Lung microvascular endothelial cell (primary cell): ENCODE results near the gene RAB10. TPM values are rescaled to one million over a fixed set of nuclear protein-coding genes. Genes with fewer than 3 reads are reported as not detected.
"Not testable (repeated sequence)": the region's sequence is repeated elsewhere in the genome, so short reads cannot be mapped to it uniquely, and the experiment has no call there.

Source experiments
- DNase-seq, 2 donors: peaks; one replicate each; pipeline versions ENCODE4 v3.0.0 to v3.0.0-alpha.2; 2010; ENCODE audit warnings: low read depth in 2 of 2
- total RNA-seq: library from RNA; depleted of rRNA; stranded (reverse); fragments of >200 nt; gene quantifications from 2 replicates; pipeline ENCODE4 v1.2.1, GENCODE V29; 2014

RAB10 gene
- total RNA-seq, 1 donor from 2014 or later = 47.0 TPM

DNA sequence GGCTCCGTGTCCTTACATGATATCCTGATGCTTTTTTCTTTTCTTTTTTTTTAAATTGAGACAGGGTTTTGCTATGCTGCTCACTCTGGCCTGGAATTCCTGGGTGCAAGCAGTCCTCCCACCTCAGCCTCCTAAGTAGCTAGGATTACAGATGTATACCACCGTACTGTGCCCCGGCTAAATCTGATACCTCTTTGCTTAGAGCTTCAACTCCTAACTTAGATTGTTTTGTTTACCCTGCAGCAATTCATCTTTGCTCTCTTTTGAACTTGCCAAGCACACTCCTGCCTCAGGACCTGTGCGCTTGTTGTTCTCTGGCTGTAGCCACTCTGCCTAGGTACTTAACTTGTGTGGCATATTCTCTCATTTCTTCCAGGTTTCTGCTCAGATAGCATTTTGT, 24.5 kb downstream of the RAB10 start:
- no peak for DNase-seq

DNA sequence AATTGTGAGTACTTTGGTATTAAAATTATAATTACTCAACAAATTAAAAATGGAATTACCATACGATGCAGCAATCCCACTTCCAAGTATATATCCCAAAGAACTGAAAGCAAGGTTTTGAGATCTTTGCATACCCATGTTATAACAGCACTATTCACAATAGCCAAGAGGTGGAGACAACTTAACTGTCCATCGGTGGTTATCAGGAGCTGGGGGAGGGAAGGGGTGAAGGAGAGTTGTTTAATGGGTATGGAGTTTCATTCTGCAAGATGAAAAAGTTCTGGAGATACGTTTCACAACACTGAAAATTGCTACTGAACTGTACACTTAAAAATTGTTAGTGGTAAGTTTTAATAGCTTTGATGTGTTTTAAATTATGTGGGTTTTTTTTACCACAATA, 25.7 kb downstream of the RAB10 start:
- DNase-seq = no peak

DNA sequence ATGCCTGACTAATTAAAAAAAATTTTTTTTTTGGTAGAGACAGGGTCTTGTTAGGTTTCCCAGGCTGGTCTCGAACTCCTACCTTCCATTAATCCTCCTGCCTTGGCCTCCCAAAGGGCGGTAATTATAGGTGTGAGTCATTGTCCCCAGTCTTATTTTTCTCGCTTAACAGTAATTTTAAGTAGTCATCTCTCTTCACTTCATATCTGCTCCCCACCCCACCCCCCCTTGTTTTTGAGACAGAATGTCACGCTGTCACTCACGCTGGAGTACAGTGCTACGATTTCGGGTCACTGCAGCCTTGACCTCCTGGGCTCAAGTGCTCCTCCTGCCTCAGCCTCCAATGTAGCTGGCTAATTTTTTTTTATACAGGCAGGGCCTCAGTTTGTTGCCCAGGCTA, 27.7 kb downstream of the RAB10 start:
- DNase-seq = no peak

DNA sequence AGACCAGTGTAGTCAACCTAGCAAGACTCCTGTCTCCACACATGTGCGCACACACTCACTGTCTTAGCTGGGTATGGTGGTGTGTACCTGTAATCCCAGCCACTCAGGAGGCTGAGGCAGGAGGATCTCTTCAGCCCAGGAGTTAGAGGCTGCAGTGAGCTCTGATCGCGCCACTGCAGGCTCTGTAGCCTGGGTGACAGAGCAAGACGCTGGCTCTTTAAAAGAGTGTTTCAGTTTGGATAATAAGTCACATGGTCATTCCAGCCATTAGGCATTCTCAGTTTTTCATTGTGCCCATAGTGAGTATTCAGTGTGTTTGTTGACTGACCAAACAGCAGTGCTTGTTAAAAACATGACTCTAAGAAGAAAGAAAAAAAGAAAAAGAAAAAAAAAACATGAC, 31.0 kb downstream of the RAB10 start:
- DNase-seq = no peak

DNA sequence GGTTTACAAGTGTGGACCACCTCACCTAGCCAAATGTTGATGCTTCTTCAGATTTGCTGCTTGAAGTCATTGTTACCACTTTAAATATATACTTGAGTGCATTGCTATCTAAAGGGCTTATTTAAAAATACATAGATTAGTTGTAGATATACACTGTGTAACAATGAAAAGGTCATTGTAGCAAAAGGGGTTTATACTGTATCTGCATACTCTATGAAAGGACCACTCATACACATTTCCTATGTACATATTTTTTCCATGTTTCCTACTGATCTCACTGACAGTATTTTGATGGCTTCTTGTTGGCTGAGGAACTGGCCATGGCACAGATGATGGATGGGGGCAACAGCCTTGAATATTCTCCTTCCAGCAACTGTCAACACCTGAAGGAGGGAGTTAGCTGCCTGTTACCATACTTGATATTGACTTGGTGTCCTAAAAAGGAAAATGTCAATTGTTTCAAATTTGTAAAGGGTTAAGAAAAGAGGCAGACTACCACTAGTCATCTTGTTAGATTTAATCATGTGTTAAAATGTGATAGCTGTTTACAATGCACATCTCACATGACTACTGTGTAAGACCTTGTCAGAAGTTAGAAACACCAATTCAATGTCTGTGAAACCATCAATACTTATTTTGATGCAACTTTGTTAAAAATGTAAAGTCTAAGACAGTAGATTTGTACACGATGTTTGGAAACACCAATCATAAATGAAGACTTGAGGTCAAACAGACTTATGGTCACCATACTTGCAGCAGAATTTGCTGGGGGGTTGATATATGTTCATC, 33.5 kb downstream of the RAB10 start:
- no peak for DNase-seq

DNA sequence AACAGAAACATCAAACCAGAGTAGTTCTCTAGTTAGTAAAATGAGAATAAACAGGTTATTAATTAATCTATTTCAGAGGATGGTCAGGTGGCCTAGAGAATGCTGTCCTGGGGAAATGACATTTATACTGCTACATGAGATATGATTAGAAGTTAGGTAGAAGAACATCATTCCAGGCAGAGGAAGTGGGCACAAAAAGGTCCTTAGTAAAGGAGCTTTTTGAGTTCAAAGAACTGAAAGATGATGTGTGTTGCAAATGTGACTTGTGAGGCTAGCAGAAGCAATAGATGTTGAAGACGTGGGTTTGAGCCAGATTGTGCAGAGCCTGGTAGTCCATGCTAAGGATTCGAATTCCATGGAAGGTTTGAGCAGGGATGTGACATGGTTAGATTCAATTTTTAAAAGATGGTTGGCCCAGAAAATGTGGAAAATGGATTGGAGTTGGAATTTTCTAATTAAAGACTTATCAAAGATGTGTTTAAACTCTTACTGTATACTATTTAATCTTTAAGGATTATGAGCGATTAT, 34.2 kb downstream of the RAB10 start:
- DNase-seq = no peak

DNA sequence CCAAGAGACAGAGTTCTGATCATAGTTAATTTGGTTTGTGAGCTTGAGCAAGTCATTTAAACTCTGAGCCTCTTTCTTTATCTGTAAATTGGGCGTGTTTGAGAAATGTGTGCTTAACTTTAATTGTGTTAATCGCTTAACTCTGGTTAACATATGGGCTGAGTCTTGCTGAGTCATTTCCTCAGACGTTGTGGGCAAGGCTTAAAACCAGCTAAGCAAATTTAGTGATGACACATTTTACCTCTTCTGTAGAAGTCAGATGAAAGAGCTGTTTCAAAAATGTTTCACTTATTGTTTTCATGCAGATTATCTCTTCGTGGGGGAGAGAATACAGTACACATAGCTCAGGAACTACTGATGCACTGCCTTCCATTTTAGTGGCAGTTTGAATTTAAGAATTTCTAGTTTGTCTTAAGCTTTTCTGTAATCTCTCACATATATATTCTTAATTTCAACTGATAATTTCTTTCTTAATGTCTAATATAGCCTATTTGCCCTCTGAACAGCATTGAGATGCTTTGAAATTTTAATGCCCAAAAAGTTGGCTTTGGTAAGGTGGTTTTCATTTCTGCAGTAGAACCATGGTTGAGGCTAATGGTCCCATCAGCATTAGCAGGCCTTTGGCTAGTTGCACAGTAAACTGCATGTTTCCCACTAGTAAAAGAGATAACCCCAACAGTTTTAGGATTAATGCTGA, 34.9 kb downstream of the RAB10 start:
- DNase-seq = peak; percentile 58 to 88

DNA sequence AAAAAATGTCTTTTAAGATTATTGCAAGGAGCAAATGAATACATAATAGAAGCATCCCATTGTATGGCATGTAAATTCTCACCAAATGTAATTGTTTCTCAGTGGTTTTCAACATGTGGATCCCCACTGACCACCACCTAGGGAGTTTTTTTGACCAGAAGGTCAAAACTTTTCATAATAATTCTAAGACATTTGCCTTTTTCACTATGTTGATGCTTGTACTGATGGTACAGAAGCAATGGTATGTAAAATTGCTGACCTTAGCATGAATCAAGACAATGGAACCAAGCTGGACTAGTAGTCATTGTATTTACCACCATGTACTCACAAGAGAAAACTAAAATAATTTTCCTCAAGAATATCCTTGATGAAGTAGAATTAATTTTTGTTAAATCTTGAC, 36.8 kb downstream of the RAB10 start:
- no peak for DNase-seq

DNA sequence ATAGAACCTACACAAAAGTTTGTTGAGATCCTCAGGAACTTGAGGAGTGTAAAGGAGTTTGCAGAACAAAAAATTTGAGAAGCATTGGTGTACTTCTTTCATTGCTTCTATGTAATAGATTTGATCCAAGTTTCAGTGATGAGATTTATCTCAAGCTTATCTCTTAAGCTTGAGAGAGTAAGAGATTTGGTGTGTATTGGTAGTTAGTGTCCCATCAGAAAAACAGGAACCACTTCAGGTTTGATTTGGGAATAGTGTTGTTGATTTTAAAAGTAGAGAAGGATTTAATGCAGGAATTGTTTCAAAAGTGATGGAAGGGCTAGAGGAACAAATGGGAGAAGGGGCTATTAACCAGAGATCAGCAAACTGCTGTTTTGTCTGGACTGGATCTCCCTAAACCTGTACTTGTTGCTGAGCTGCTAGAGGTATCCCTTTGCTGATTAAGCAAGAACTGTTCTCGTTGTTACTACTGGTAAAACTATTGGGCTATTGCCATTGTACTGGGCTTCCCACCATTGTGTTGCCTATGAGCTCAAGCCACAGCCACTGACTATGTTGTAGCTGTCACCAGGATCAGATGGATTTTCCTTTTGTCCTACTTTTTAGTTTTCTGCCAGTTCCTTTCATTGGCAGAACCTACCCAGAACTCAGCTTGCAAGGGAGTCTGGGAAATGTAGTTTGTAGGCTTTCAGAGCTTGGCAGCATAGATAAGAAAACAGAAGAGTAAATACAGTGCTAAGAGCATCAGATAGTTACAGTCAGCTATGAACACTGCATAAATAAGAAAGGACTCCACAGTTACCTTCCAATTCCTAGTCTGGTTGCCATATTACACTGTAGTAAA, 39.3 kb downstream of the RAB10 start:
- peak; percentile 53 to 85 for DNase-seq

DNA sequence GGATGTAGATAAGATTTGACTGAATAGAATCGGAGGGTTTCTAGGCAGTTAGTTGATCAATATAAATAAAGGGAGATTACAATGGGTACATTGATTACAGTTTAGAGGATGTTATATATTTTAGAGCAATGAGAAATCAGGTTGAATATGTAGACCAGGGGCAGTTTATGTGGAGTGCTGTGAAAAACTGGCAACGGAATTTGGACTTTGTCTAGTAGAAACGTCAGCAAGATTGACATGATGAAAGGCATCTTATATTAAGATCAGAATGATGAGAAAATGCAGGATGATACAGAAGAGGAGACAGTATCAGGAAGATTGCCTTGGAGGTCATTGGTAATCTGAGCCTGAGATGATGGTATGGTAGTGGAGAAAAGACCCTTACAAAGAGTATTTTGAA, 39.9 kb downstream of the RAB10 start:
- DNase-seq = no peak

DNA sequence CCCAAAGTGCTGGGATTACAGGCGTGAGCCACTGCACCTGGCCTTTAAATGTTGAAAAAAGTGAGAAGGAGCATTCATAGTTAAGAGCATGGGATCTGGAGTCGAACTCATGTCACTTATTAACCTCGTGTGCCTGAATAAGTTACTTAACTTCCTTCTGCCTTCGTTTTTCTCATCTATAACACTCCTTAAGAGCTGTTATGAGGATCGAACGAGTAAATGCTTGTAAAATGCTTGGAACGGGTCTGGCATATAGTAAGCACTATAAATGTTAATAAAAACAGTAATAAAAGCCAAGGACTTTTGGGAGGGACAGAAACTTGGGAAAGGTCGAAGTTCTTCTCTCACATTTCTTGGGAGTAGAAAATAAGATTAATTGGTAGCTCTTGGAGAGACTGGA, 40.8 kb downstream of the RAB10 start:
- DNase-seq = no peak

DNA sequence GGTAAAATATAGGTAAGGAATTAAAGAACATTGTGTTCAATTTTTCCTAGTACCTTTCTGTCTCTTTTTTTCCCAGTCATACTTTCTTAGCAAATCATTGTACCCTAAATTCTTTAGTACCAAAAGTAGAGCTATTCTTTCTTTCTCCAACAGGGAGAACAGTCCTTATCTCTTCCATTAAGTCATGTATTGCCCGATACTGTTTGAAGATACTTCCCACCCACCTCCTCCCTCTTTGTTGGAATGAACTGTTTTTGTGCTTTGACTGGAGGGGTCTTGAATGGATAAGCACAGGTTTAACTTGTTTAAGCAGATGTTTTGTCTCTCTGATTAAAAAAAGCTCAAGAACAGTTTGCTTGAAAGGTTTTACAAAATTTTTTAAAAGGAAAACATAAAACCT, 41.3 kb downstream of the RAB10 start:
- no peak for DNase-seq

DNA sequence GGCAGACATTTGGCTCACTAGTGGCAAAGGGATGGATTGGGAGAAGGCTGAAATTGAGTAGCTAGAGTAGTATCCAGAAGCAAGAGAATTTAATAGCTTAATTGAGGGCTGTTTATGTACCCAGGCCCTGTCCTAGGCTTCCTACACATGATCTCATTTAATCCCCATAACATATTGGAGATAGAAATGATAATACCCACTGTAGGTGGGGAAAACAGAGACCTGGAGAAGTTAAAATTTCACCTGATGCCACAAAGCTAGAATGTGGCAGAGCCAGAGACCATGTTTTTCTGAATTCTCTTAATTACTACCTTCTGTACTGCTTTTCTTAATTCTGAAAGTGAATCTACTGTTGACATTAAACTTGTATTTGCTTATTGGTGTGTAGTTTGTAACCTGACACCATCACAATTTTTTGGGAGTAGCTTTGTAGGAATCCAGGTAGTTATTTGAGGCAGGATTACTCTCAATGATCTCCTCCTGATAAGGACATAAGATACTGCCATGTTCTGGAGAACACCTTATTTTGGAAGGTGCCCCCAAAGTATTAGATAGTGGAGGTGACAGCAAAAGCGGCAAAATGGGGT, 42.2 kb downstream of the RAB10 start:
- DNase-seq = no peak

DNA sequence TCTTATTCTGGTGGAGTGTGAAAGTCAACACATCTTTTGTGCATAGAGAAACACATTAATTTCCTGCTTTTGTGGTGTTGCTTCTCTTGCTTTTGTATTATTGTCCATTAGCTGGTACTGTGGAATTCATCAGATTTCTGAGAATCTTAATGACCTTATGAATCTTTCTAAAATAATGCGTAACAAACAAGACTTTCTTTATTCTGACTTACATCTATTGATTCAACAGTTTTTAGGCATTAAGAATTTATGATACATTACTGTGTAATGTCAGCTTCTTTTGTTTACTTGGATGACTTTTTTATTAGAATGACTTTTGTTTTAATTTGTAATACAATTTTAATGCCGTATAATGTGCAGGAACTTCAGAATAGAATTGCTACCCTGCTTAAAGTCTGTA, 43.4 kb downstream of the RAB10 start:
- no peak for DNase-seq

DNA sequence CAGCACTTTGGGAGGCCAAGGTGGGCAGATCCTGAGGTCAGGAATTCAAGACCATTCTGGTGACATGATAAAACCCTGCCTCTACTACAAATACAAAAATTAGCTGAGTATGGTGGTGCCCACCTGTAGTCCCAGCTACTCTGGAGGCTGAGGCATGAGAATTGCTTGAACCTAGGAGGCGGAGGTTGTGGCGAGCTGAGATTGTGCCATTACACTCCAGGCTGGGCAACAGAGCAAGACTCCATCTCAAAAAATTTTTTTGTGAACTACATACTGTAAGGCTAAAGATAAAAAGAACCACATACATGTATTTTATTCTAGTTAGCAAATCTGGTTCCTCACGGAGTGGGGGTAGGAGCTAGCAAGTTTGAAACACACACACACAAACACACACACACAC, 45.1 kb downstream of the RAB10 start:
- no peak for DNase-seq

DNA sequence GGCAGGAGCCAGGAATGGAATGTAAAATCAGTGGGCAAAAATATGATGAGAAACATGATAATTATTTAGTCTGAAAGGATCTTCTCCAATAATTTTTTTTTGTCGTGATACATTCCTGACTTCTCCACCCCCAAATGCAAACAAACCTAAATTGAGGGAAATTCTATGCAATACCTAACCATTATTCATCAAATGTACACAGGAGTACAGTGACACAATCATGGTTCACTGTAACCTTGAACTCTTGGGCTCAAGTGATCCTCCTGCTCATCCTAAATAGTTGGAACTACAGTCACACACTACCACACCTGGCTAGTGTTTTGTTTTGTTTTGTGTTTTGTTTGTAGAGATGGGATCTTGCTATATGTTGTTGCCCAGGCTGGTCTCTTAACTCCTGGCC, 46.5 kb downstream of the RAB10 start:
- DNase-seq = no peak

DNA sequence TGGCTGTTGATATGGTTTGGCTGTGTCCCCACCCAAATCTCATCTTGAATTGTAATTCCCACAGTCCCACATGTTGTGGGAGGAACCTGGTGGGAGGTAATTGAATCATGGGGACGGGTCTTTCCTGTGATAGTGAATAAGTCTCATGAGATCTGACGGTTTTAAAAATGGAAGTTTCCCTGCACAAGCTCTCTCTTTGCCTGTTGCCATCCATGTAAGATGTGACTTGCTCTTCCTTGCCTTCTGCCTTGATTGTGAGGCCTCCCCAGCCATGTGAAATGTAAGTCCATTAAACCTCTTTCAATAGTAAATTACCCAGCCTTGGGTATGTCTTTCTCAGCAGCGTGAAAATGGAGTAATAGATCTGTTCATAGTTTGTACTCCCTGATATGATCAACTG, 47.0 kb downstream of the RAB10 start:
- DNase-seq = not testable (repeated sequence)

DNA sequence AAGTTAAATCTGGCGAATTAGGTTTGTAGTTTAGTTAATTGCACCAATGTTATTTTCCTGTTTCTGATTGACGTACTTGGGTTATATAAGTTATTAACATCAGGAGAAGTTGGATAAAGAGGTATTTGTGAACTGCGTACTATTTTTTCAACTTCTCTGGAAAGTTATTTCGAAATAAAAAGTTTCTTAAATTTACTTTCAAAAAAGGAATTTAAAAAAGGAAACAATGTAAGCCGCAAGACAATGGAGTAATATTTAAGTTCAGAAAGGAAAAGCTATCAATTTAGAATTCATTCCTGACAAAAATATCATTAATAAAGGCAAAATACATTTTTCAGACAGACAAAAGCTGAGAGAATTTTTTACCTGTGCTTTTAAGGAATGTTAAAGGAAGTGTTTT, 47.7 kb downstream of the RAB10 start:
- no peak for DNase-seq

DNA sequence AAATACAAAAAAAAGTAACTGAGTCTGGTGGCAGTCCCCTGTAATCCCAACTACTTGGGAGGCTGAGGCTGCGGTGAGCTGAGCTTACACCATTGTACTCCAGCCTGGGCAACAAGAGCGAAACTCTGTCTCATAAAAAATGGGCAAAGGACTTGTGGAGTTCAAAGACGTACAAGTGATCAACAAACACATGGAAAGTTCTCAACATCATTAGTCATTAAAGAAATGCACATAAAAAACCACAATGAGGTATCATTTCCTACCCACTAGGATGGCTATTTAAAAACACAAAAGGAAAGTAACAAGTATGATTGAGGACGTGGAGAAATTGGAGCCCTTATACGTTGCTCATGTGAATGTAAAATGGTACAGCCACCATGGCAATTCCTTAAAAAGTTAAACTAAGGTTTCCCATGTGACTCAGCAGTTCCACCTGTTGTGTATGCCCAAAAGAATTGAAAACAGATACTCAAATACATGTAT, 52.3 kb downstream of the RAB10 start:
- DNase-seq = peak in 1 of 2 donors; percentile 83

DNA sequence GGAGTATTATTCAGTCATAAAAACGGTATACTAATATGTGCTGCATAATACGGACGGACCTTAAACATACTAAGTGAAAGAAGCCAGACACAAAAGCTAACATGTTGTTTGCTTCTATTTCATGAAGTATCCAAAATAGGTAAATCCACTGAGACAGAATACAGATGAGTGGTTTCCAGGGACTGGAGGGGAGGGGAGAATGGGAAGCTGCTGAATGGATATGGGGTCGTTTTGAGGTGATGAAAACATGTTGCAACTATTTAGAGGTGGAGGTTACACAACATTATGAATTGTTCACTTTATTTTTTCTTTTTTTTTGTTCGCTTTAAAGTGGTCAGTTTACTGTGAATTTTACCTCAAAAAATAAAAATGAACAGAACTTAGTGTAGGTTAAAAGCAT, 52.9 kb downstream of the RAB10 start:
- no peak for DNase-seq

DNA sequence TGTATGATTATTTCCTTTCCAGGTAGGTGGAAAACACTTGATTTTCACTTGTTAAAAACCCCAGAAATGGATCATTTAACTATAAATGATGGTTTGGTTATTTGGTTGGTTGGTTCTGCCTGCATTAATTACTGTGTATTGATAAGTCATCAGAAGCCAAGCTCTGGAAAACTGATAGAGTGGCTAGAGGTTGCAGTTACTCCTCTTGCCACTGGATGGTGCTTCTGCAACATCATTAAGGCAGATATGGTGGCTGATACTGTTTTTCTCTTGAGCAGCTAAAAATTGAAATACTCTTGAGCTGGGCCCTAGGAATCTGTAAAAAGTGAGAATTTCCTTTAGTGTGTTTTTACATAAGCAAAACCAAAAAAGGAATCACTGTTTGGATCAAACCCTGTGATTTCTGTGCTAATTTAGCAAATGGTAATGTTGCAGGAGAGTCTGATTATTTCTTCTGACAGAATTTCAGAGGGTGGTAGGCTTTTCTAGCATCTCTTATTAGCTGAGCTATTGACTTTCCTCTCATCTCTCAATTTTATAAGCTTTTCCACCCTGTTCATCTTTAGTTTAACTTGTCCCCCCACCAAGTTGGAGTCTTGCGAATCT, 54.3 kb downstream of the RAB10 start:
- peak; percentile 51 to 60 for DNase-seq
